Measurements from ENCODE around the gene CCND3. TPM values are rescaled to one million over a fixed set of nuclear protein-coding genes. Genes with fewer than 3 reads are reported as not detected.

CCND3 gene
- total RNA-seq, 4 donors from 2014 or later = 130 to 169 (median 157) TPM

GRCh38 chr6:41929924-41930323 is 11.7 kb downstream of the CCND3 start:
- intact Hi-C loops (cut with DNase I; ENCODE audit: low total_unique reads) = loop anchor here (10.0 kb wide), 2 partner anchors 145 to 245 kb away; partner anchors contain the start of genes GUCA1A, PRICKLE4 and TOMM6
- 87 to 88% methylated on average over 6 of the region's 6 CpGs for WGBS, 2 donors
- H3K4me3 ChIP-seq (ENCODE audit: low read depth, poor library complexity, severe bottlenecking) = no peak overlapping the region
- DNase-seq (ENCODE audit: low spot score in 2 of 2) = no peak
- TF ChIP-seq POLR2A (IDR thresholded peaks at IDR 0.05) = no peak
- no peak for TF ChIP-seq CTCF (IDR thresholded peaks at IDR 0.05)

GRCh38 chr6:41927253-41927652 is 14.4 kb downstream of the CCND3 start:
- TF ChIP-seq POLR2A (IDR thresholded peaks at IDR 0.05) = no peak
- TF ChIP-seq CTCF (IDR thresholded peaks at IDR 0.05) = no peak
- DNase-seq (ENCODE audit: low spot score in 2 of 2) = no peak
- intact Hi-C loops (cut with DNase I; ENCODE audit: low total_unique reads) = loop anchor here (10.0 kb wide), 1 partner anchor 142 kb away; the partner anchor contains the start of genes PRICKLE4 and TOMM6
- 86 to 87% methylated on average over 6 of the region's 6 CpGs for WGBS, 2 donors
- no peak overlapping the region for H3K4me3 ChIP-seq (ENCODE audit: low read depth, poor library complexity, severe bottlenecking)

- TF ChIP-seq POLR2A (IDR thresholded peaks at IDR 0.05) (no peak), CTCF (IDR thresholded peaks at IDR 0.05) (no peak)
- intact Hi-C loops (cut with DNase I; ENCODE audit: low total_unique reads) = loop anchor here (10.0 kb wide), 1 partner anchor 137 kb away; the partner anchor contains the start of genes PRICKLE4 and TOMM6
- H3K4me3 ChIP-seq (ENCODE audit: low read depth, poor library complexity, severe bottlenecking) = peak overlapping the region; percentile 91
- no peak for DNase-seq (ENCODE audit: low spot score in 2 of 2)
- WGBS, 2 donors = 4 to 6% methylated on average over 7 of the region's 7 CpGs
These were observed 19.5 kb downstream of the CCND3 start for GRCh38 chr6:41922154-41922553.

- no peak for DNase-seq (ENCODE audit: low spot score in 2 of 2)
- peak overlapping the region; percentile 91 for H3K4me3 ChIP-seq (ENCODE audit: low read depth, poor library complexity, severe bottlenecking)
- TF ChIP-seq POLR2A (IDR thresholded peaks at IDR 0.05) = no peak
- no peak for TF ChIP-seq CTCF (IDR thresholded peaks at IDR 0.05)
- WGBS, 2 donors = 0% methylated on average over 20 of the region's 20 CpGs
- intact Hi-C loops (cut with DNase I; ENCODE audit: low total_unique reads) = loop anchor here (10.0 kb wide), 1 partner anchor 137 kb away; the partner anchor contains the start of genes PRICKLE4 and TOMM6
These were observed 20.0 kb downstream of the CCND3 start for GRCh38 chr6:41921712-41921998.

- intact Hi-C loops (cut with DNase I; ENCODE audit: low total_unique reads) = loop anchor here (10.0 kb wide), 1 partner anchor 136 kb away; the partner anchor contains the start of genes PRICKLE4 and TOMM6
- TF ChIP-seq POLR2A (IDR thresholded peaks at IDR 0.05) (no peak), CTCF (IDR thresholded peaks at IDR 0.05) (peak in 1 of 3 donors; percentile 90)
- DNase-seq (ENCODE audit: low spot score in 2 of 2) = peak; percentile 91 to 98
- WGBS, 2 donors = 0 to 1% methylated on average over 49 to 55 of the region's 55 CpGs
- H3K4me3 ChIP-seq (ENCODE audit: low read depth, poor library complexity, severe bottlenecking) = peak within 1 kb of the TSS; percentile 91
These were observed 20.5 kb downstream of the CCND3 start, which contains the start of the genes BYSL and MED20 for GRCh38 chr6:41920921-41921711. Gene BYSL (plus strand): TSS chr6:41921499. CDS start chr6:41921563, 64 bp downstream. Gene MED20 (minus strand): TSS chr6:41921139. CDS start chr6:41921018, 121 bp downstream.
